ENCODE measurements around the gene PRDX1. TPM values are rescaled to one million over a fixed set of nuclear protein-coding genes. Genes with fewer than 3 reads are reported as not detected.

PRDX1 gene
- total RNA-seq, 1 donor from 2014 or later: 1,754 TPM

DNA sequence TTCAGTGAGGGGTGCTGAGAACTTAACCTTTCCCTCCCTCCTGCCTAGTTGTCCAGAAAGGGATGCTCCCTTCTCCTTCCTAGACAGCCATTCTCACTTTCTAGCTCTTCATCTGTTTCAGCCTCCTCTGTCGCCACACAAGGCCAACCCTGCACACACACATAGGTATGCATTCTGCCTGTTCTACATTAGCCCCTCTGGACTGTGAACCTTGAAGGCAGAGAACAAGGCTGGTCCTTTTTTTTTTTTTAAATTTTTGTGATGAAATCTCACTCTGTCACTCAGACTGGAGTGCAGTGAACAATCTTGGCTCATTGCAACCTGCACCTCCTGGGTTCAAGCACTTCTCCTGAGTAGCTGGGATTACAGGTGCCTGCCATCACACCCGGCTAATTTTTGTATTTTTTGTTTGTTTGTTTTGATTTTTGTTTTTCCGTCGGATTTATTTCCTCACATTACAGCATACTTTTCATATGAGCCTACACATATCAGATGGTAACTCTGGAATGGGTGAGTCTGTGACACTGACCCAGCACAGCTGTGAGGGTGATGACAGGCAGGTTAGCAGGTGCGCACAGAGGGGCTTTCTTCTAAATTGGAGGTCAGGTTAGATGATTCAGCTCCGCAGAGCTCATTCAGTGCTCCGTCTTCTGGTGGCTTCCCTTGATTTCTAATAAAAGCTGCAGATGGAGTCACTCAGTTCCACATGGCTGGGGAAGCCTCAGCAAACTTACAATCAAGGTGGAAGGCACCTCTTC, 24.0 kb upstream of the PRDX1 start:
- TF ChIP-seq, protein P1, sequence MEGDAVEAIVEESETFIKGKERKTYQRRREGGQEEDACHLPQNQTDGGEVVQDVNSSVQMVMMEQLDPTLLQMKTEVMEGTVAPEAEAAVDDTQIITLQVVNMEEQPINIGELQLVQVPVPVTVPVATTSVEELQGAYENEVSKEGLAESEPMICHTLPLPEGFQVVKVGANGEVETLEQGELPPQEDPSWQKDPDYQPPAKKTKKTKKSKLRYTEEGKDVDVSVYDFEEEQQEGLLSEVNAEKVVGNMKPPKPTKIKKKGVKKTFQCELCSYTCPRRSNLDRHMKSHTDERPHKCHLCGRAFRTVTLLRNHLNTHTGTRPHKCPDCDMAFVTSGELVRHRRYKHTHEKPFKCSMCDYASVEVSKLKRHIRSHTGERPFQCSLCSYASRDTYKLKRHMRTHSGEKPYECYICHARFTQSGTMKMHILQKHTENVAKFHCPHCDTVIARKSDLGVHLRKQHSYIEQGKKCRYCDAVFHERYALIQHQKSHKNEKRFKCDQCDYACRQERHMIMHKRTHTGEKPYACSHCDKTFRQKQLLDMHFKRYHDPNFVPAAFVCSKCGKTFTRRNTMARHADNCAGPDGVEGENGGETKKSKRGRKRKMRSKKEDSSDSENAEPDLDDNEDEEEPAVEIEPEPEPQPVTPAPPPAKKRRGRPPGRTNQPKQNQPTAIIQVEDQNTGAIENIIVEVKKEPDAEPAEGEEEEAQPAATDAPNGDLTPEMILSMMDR (IDR thresholded peaks at IDR 0.05; ENCODE audit: partially characterized antibody, unreplicated experiment): no peak
- peaks cover 6% of the 10 kb centered on the region for H3K9me3 Mint-ChIP-seq (ENCODE audit: unreplicated experiment)
- H3K27me3 Mint-ChIP-seq (ENCODE audit: unreplicated experiment): peaks cover 6% of the 10 kb centered on the region
- no peaks in the 10 kb centered on the region for H3K36me3 Mint-ChIP-seq (ENCODE audit: unreplicated experiment)
- DNase-seq: no peak
- peak overlapping the region; percentile 1 for H3K27ac Mint-ChIP-seq (ENCODE audit: unreplicated experiment)
- peaks cover 17% of the 10 kb centered on the region for H3K4me1 Mint-ChIP-seq (ENCODE audit: low read depth, unreplicated experiment)
- no peak overlapping the region for H3K4me3 Mint-ChIP-seq (ENCODE audit: unreplicated experiment)

- DNase-seq: no peak
- peaks cover 3% of the 10 kb centered on the region for H3K27me3 Mint-ChIP-seq (ENCODE audit: unreplicated experiment)
- TF ChIP-seq, protein P1 (IDR thresholded peaks at IDR 0.05; ENCODE audit: partially characterized antibody, unreplicated experiment): no peak
- H3K27ac Mint-ChIP-seq (ENCODE audit: unreplicated experiment): no peak overlapping the region
- peaks cover 17% of the 10 kb centered on the region for H3K4me1 Mint-ChIP-seq (ENCODE audit: low read depth, unreplicated experiment)
- H3K9me3 Mint-ChIP-seq (ENCODE audit: unreplicated experiment): peaks cover 6% of the 10 kb centered on the region
- H3K36me3 Mint-ChIP-seq (ENCODE audit: unreplicated experiment): no peaks in the 10 kb centered on the region
- no peak overlapping the region for H3K4me3 Mint-ChIP-seq (ENCODE audit: unreplicated experiment)
Measured at GRCh38 chr1:45545019-45545493, 23.4 kb upstream of the PRDX1 start.

- no peak overlapping the region for H3K4me3 Mint-ChIP-seq (ENCODE audit: unreplicated experiment)
- H3K9me3 Mint-ChIP-seq (ENCODE audit: unreplicated experiment): peaks cover 6% of the 10 kb centered on the region
- no peaks in the 10 kb centered on the region for H3K36me3 Mint-ChIP-seq (ENCODE audit: unreplicated experiment)
- DNase-seq: no peak
- no peak overlapping the region for H3K27ac Mint-ChIP-seq (ENCODE audit: unreplicated experiment)
- TF ChIP-seq, protein P1 (IDR thresholded peaks at IDR 0.05; ENCODE audit: partially characterized antibody, unreplicated experiment): no peak
- peaks cover 3% of the 10 kb centered on the region for H3K27me3 Mint-ChIP-seq (ENCODE audit: unreplicated experiment)
- H3K4me1 Mint-ChIP-seq (ENCODE audit: low read depth, unreplicated experiment): peaks cover 17% of the 10 kb centered on the region
Measured at GRCh38 chr1:45544530-45544929, 22.8 kb upstream of the PRDX1 start.

DNA sequence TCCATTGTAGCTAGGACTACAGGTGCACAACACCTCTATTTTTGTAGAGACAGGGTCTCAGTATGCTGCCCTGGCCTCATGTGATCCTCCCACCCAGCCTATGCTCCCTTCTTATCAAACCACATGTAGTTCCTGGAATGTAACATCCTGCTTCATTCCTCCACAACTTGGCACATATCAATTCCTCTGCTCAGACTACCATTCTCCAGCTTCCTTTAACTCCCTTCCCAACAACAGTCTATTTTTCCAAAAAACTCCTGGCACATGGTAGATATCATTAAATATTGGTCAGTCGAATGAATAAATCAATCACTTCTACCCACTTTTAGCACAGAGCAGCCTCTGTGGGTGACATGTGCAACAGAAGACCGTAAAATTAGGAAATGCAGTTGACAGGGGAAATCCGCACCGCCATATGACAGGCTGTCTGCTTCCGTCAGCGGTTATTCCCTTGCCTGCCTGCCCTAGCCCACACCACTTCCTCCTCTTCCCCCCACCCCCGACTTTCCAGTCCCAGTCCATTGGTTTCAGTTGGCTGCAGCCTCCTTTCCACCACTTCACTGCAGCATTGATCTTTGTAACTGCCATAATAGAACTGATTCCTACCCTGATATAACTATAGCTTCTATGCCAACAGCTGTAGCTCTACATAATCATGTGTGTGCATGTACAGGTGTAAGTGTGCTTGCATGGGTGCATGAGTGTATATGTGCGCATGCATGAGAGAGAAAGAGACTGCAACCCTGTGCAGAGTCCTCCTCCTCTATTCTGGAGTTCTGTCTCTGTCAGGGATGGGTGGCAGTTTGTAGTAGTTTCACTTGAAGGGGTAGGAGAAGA, 22.1 kb upstream of the PRDX1 start:
- peak; percentile 50 for DNase-seq
- TF ChIP-seq, protein P1 (IDR thresholded peaks at IDR 0.05; ENCODE audit: partially characterized antibody, unreplicated experiment): no peak
- H3K4me1 Mint-ChIP-seq (ENCODE audit: low read depth, unreplicated experiment): peaks cover 17% of the 10 kb centered on the region
- H3K36me3 Mint-ChIP-seq (ENCODE audit: unreplicated experiment): no peaks in the 10 kb centered on the region
- peaks cover 6% of the 10 kb centered on the region for H3K9me3 Mint-ChIP-seq (ENCODE audit: unreplicated experiment)
- peaks cover 3% of the 10 kb centered on the region for H3K27me3 Mint-ChIP-seq (ENCODE audit: unreplicated experiment)
- H3K4me3 Mint-ChIP-seq (ENCODE audit: unreplicated experiment): no peak overlapping the region
- H3K27ac Mint-ChIP-seq (ENCODE audit: unreplicated experiment): peak overlapping the region; percentile 67

Data from glutamatergic neuron (in vitro differentiated cells).